ENCODE data around the gene THSD4. TPM values are rescaled to one million over a fixed set of nuclear protein-coding genes. Genes with fewer than 3 reads are reported as not detected.

Gene THSD4
- total and polyA plus RNA-seq, 2 of the 8 experiments (the other 6 are each of a cell fraction or from before 2014, with no cell fraction given), result 2.5 to 6.2 TPM

- DNase-seq (ENCODE audit: low read depth in 1 of 2, low spot score in 2 of 2) (no peak), FAIRE-seq (no peak)
- H2BK12ac ChIP-seq (ENCODE audit: low read depth, low read length), result no peak overlapping the region
- H3K4me1 ChIP-seq (replicated peaks in 1 of 4; ENCODE audit: control insufficient read depth in 3 of 4, insufficient read depth in 4 of 4, low read length in 3 of 4), result peaks cover 0 to 2% (median under 1%) of the 10 kb centered on the region in 4 experiments; a peak in 3 of 7 replicates
- no peaks in the 10 kb centered on the region for H3K9me3 ChIP-seq (ENCODE audit: insufficient read depth in 2 of 2, low read depth in 1 of 2, low read length in 1 of 2)
- H3K9ac ChIP-seq (replicated peaks in 1 of 4; ENCODE audit: extremely low read depth in 1 of 4, low read depth in 3 of 4, low read length in 3 of 4), result no peak overlapping the region
- no peak overlapping the region for H3K18ac ChIP-seq (ENCODE audit: extremely low read depth, low read length)
- no peak overlapping the region for H3K23ac ChIP-seq (ENCODE audit: insufficient read length)
- no peak overlapping the region for H4K5ac ChIP-seq (ENCODE audit: insufficient read length, low read depth, low read length)
- H2AFZ ChIP-seq (ENCODE audit: low read length), result no peak overlapping the region
- no peak overlapping the region for H3K14ac ChIP-seq (ENCODE audit: insufficient read length)
- no peaks in the 10 kb centered on the region for H3K79me1 ChIP-seq (ENCODE audit: low read depth, low read length)
- H3K27me3 ChIP-seq (replicated peaks in 1 of 4; ENCODE audit: control insufficient read depth in 3 of 4, extremely low read depth in 1 of 4, insufficient read depth in 3 of 4, low read length in 3 of 4), result no peaks in the 10 kb centered on the region
- no peak overlapping the region for H2BK15ac ChIP-seq (ENCODE audit: low read length)
- WGBS, 2 experiments (ENCODE audit: extremely low coverage in 1 of 2, insufficient coverage in 1 of 2, insufficient read length in 1 of 2, insufficient replicate concordance in 2 of 2, low coverage in 1 of 2, low lambda C conversion rate in 2 of 2, missing lambda C conversion rate in 1 of 2), result 52% methylated on average over 5 of the region's 5 CpGs; no CpG with 5 or more reads in 1 of the 2 experiments
- H4K8ac ChIP-seq (ENCODE audit: extremely low read depth, insufficient read depth, low read length), result no peak overlapping the region
- POLR2A ChIA-PET (ENCODE audit: partially characterized antibody), result no interaction called here
- no peak overlapping the region for H4K91ac ChIP-seq (replicated peaks; ENCODE audit: insufficient read length, low read length)
- no peaks in the 10 kb centered on the region for H3K79me2 ChIP-seq (ENCODE audit: control insufficient read depth in 1 of 2, insufficient read depth in 2 of 2, low read length in 2 of 2)
- H3K4ac ChIP-seq (replicated peaks; ENCODE audit: insufficient read length, low read depth, low read length), result no peak overlapping the region
- no peak overlapping the region for H3K56ac ChIP-seq (replicated peaks; ENCODE audit: insufficient read length, low read depth, low read length)
- CTCF ChIA-PET (ENCODE audit: partially characterized antibody), result interaction anchor here (0.6 to 4.4 kb wide), 23 partner anchors 10 to 440 kb away, joined by 3 to 17 read pairs (median 3); no protein-coding TSS in a partner anchor
- no peak overlapping the region for H2AK5ac ChIP-seq (ENCODE audit: low read depth, low read length)
- no peak overlapping the region for H2BK20ac ChIP-seq (ENCODE audit: low read length)
- H3K23me2 ChIP-seq (ENCODE audit: low read depth, low read length), result no peaks in the 10 kb centered on the region
- H3K36me3 ChIP-seq (ENCODE audit: control insufficient read depth in 2 of 4, insufficient read depth in 4 of 4, low read length in 3 of 4), result no peaks in the 10 kb centered on the region
- no peak overlapping the region for H2BK120ac ChIP-seq (replicated peaks; ENCODE audit: low read depth, low read length)
- no peak overlapping the region for H3K4me3 ChIP-seq (ENCODE audit: extremely low read depth in 1 of 4, insufficient read depth in 2 of 4, low read depth in 3 of 4, low read length in 4 of 4)
- no peak overlapping the region for H2BK5ac ChIP-seq (ENCODE audit: low read depth, low read length)
- no peak overlapping the region for H3K27ac ChIP-seq (ENCODE audit: low read depth, low read length)
- no peak overlapping the region for H3K4me2 ChIP-seq (ENCODE audit: insufficient read depth in 1 of 2, low read depth in 2 of 2, low read length in 2 of 2)
- peaks cover 0 to 1% of the 10 kb centered on the region in 2 experiments for H4K20me1 ChIP-seq (replicated peaks in 1 of 2; ENCODE audit: control insufficient read depth in 1 of 2, insufficient read depth in 2 of 2, low read length in 2 of 2)
- TF ChIP-seq JUN (IDR thresholded peaks at IDR 0.05; ENCODE audit: low read depth, low read length), result no peak
- no peak for TF ChIP-seq CBX5 (IDR thresholded peaks at IDR 0.05; ENCODE audit: low read depth, low read length)
- no peak for TF ChIP-seq SUZ12 (IDR thresholded peaks at IDR 0.05; ENCODE audit: low read length)
- no peak for TF ChIP-seq NANOG (IDR thresholded peaks at IDR 0.05; ENCODE audit: insufficient read depth, low read depth, low read length, poor library complexity, severe bottlenecking)
- no peak for TF ChIP-seq BRCA1 (IDR thresholded peaks at IDR 0.05; ENCODE audit: low read depth, low read length)
- TF ChIP-seq ZNF274 (IDR thresholded peaks at IDR 0.05; ENCODE audit: borderline replicate concordance, extremely low read depth, low read length), result no peak
- no peak for TF ChIP-seq RXRA (IDR thresholded peaks at IDR 0.05; ENCODE audit: insufficient read depth, low read depth, low read length)
- no peak for TF ChIP-seq POLR2AphosphoS5 (IDR thresholded peaks at IDR 0.05; ENCODE audit: low read depth, low read length)
- no peak for TF ChIP-seq RFX5 (IDR thresholded peaks at IDR 0.05; ENCODE audit: borderline replicate concordance, low read depth, low read length)
- TF ChIP-seq USF2 (IDR thresholded peaks at IDR 0.05; ENCODE audit: low read length), result no peak
- no peak for TF ChIP-seq PHF8 (conservative IDR thresholded peaks at IDR 0.05; ENCODE audit: low read depth, low read length)
- TF ChIP-seq TEAD4 (IDR thresholded peaks at IDR 0.05; ENCODE audit: low read depth, low read length), result no peak
- no peak for TF ChIP-seq CEBPB (IDR thresholded peaks at IDR 0.05; ENCODE audit: low read depth, low read length)
- TF ChIP-seq TAF1 (IDR thresholded peaks at IDR 0.05; ENCODE audit: low read depth, low read length), result no peak
Measured at GRCh38 chr15:71449956-71450355, 334.7 kb downstream of the THSD4 start.

Data from H1 (cell line).